Measurements from ENCODE around the gene CSMD2. TPM values are rescaled to one million over a fixed set of nuclear protein-coding genes. Genes with fewer than 3 reads are reported as not detected.

Gene CSMD2
- total and polyA plus RNA-seq, 2 of the 4 experiments (the other 2 are of a cell fraction) = under 0.01 to 0.36 TPM

DNA sequence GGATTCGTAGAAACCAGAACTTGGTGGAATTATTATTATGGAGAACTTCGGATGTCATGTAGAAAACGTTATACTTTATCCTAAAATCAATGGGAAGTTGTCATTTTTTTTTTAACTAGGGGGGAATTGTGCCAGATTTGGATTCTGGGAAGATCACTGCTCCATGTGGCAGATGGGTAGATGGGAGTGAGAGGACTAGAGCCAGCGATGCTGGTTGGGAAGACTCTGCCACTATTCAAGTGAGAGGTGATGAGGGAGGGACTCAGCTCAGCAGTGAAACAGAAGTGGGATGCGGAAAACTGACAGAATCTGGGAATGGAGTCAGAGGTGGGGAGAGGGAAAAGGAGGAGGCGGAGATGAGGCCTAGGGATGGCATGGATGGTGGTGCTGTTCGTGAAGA is 382.3 kb downstream of the CSMD2 start:
- Histone ChIP-seq H4K8ac (ENCODE audit: low read depth in 2 of 2, low read length in 2 of 2) (no peak overlapping the region), H2AFZ (replicated peaks; ENCODE audit: low read length, poor library complexity) (no peak overlapping the region), H2BK120ac (ENCODE audit: low read depth, low read length) (no peak overlapping the region), H3K4ac (ENCODE audit: low read depth, low read length) (no peak overlapping the region), H4K5ac (ENCODE audit: low read depth, low read length) (no peak overlapping the region), H3K79me1 (ENCODE audit: low read depth in 1 of 2, low read length in 2 of 2) (no peaks in the 10 kb centered on the region), H3K27me3 (ENCODE audit: control insufficient read depth, insufficient read depth, low read length) (no peaks in the 10 kb centered on the region), H3K4me2 (ENCODE audit: low read depth, low read length) (no peak overlapping the region), H2AK9ac (replicated peaks; ENCODE audit: low read depth, low read length, poor library complexity) (no peak overlapping the region), H2AK5ac (ENCODE audit: low read depth, low read length) (no peak overlapping the region), H3K4me1 (ENCODE audit: control insufficient read depth, insufficient read depth, low read length) (no peaks in the 10 kb centered on the region), H2BK5ac (ENCODE audit: low read depth, low read length, poor library complexity, severe bottlenecking) (no peak overlapping the region), H4K91ac (ENCODE audit: insufficient read depth, low read depth, low read length) (no peak overlapping the region), H3K9me3 (ENCODE audit: control insufficient read depth, insufficient read depth, low read length) (peaks cover 30% of the 10 kb centered on the region), H3K4me3 (ENCODE audit: insufficient read depth, low read depth, low read length) (no peak overlapping the region), H3K9ac (ENCODE audit: low read depth, low read length) (no peak overlapping the region), H3K14ac (replicated peaks; ENCODE audit: low read depth, low read length) (no peak overlapping the region), H3K18ac (ENCODE audit: low read depth, low read length) (no peak overlapping the region), H2BK15ac (ENCODE audit: low read depth, low read length) (no peak overlapping the region), H2BK20ac (ENCODE audit: low read depth, low read length) (no peak overlapping the region), H3K23ac (ENCODE audit: low read depth, low read length) (no peak overlapping the region), H3K36me3 (ENCODE audit: control insufficient read depth, insufficient read depth, low read length) (no peaks in the 10 kb centered on the region), H3K56ac (ENCODE audit: extremely low read depth, insufficient read depth, low read length) (no peak overlapping the region), H3K9me1 (ENCODE audit: insufficient read depth, low read length) (no peaks in the 10 kb centered on the region), H3K27ac (ENCODE audit: insufficient read depth, low read length) (no peak overlapping the region), H4K20me1 (ENCODE audit: insufficient read depth, low read length) (no peaks in the 10 kb centered on the region)
- BruUV-seq (replicated peaks) = no TSS peak
- 21% methylated on average over 1 of the region's 7 CpGs; no CpG with 5 or more reads in 1 of the 2 experiments for WGBS, 2 experiments (ENCODE audit: extremely low coverage in 2 of 2, insufficient read length in 1 of 2)
- TF ChIP-seq, protein P1, sequence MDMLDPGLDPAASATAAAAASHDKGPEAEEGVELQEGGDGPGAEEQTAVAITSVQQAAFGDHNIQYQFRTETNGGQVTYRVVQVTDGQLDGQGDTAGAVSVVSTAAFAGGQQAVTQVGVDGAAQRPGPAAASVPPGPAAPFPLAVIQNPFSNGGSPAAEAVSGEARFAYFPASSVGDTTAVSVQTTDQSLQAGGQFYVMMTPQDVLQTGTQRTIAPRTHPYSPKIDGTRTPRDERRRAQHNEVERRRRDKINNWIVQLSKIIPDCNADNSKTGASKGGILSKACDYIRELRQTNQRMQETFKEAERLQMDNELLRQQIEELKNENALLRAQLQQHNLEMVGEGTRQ (IDR thresholded peaks at IDR 0.05; ENCODE audit: low read depth, low read length) = no peak
- TF ChIP-seq, protein P2, sequence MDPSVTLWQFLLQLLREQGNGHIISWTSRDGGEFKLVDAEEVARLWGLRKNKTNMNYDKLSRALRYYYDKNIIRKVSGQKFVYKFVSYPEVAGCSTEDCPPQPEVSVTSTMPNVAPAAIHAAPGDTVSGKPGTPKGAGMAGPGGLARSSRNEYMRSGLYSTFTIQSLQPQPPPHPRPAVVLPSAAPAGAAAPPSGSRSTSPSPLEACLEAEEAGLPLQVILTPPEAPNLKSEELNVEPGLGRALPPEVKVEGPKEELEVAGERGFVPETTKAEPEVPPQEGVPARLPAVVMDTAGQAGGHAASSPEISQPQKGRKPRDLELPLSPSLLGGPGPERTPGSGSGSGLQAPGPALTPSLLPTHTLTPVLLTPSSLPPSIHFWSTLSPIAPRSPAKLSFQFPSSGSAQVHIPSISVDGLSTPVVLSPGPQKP (IDR thresholded peaks at IDR 0.05; ENCODE audit: borderline replicate concordance, low read depth, low read length) = no peak
- TF ChIP-seq CEBPB (IDR thresholded peaks at IDR 0.05; ENCODE audit: low read depth, low read length) = no peak
- no peak for TF ChIP-seq MAFK (IDR thresholded peaks at IDR 0.05; ENCODE audit: low read depth, low read length)
- no peak for TF ChIP-seq POLR2A (IDR thresholded peaks at IDR 0.05; ENCODE audit: low read depth, low read length)
- TF ChIP-seq MAZ (IDR thresholded peaks at IDR 0.05; ENCODE audit: borderline replicate concordance, low read depth, low read length) = no peak
- TF ChIP-seq BHLHE40 (IDR thresholded peaks at IDR 0.05; ENCODE audit: low read depth, low read length) = no peak
- TF ChIP-seq, protein P3, sequence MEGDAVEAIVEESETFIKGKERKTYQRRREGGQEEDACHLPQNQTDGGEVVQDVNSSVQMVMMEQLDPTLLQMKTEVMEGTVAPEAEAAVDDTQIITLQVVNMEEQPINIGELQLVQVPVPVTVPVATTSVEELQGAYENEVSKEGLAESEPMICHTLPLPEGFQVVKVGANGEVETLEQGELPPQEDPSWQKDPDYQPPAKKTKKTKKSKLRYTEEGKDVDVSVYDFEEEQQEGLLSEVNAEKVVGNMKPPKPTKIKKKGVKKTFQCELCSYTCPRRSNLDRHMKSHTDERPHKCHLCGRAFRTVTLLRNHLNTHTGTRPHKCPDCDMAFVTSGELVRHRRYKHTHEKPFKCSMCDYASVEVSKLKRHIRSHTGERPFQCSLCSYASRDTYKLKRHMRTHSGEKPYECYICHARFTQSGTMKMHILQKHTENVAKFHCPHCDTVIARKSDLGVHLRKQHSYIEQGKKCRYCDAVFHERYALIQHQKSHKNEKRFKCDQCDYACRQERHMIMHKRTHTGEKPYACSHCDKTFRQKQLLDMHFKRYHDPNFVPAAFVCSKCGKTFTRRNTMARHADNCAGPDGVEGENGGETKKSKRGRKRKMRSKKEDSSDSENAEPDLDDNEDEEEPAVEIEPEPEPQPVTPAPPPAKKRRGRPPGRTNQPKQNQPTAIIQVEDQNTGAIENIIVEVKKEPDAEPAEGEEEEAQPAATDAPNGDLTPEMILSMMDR (conservative IDR thresholded peaks at IDR 0.05; ENCODE audit: low read depth, low read length) = no peak
- TF ChIP-seq FOS (IDR thresholded peaks at IDR 0.05; ENCODE audit: low read depth, low read length) = no peak
- no peak for TF ChIP-seq RCOR1 (IDR thresholded peaks at IDR 0.05; ENCODE audit: insufficient replicate concordance, low read length)
- no peak for TF ChIP-seq RAD21 (IDR thresholded peaks at IDR 0.05; ENCODE audit: low read length)
- TF ChIP-seq RFX5 (IDR thresholded peaks at IDR 0.05; ENCODE audit: low read depth, low read length) = no peak
- TF ChIP-seq CHD1 (IDR thresholded peaks at IDR 0.05; ENCODE audit: low read depth, low read length) = no peak
- TF ChIP-seq MXI1 (IDR thresholded peaks at IDR 0.05; ENCODE audit: borderline replicate concordance, low read depth, low read length) = no peak
- TF ChIP-seq NFE2L2 (IDR thresholded peaks at IDR 0.05; ENCODE audit: low read depth, low read length) = no peak
- TF ChIP-seq SMC3 (IDR thresholded peaks at IDR 0.05; ENCODE audit: low read depth, low read length) = no peak
- ChIA-PET POLR2A (ENCODE audit: unreplicated experiment) (no interaction called here), CTCF (no interaction called here)
- in situ Hi-C loops (cut with MboI; ENCODE audit: low sequenced_read_pairs) (no loop called here), dilution Hi-C loops (cut with HindIII; ENCODE audit: low sequenced_read_pairs, unreplicated experiment) (no loop called here), intact Hi-C loops (cut with micrococcal nuclease) (no loop called here)
- DNase-seq (no peak), ATAC-seq (ENCODE audit: low read depth) (no peak)
